GM19397 (cell line): ENCODE results near the gene RRBP1.
"Not testable (repeated sequence)": the region's sequence is repeated elsewhere in the genome, so short reads cannot be mapped to it uniquely, and the experiment has no call there.

Experiments used
- ATAC-seq: cut with Tn5 transposase; IDR thresholded peaks from one replicate; pipeline ENCODE4 v1.9.1; 2021; ENCODE audit warnings: mild to moderate bottlenecking, moderate library complexity; ENCODE audit not compliant: unreplicated experiment

RRBP1 gene

GRCh38 chr20:17664025-17664633 lies 17.9 kb downstream of the RRBP1 start:
- ATAC-seq = no peak

GRCh38 chr20:17663486-17663885 lies 18.6 kb downstream of the RRBP1 start:
- ATAC-seq = no peak

- ATAC-seq = no peak
Observed at GRCh38 chr20:17663040-17663399, 19.0 kb downstream of the RRBP1 start.

- ATAC-seq = no peak
Observed at GRCh38 chr20:17662333-17663039, 19.6 kb downstream of the RRBP1 start.

- no peak for ATAC-seq
Observed at GRCh38 chr20:17661121-17661744, 20.8 kb downstream of the RRBP1 start.

- ATAC-seq = no peak
Observed at GRCh38 chr20:17660667-17661066, 21.4 kb downstream of the RRBP1 start.

- no peak for ATAC-seq
Observed at GRCh38 chr20:17659801-17660200, 22.2 kb downstream of the RRBP1 start.

- ATAC-seq = not testable (repeated sequence)
Observed at GRCh38 chr20:17659344-17659743, 22.7 kb downstream of the RRBP1 start.

- no peak for ATAC-seq
Observed at GRCh38 chr20:17658648-17658993, 23.4 kb downstream of the RRBP1 start.

- ATAC-seq = no peak
Observed at GRCh38 chr20:17657898-17658647, 24.0 kb downstream of the RRBP1 start.

GRCh38 chr20:17657079-17657825 lies 24.8 kb downstream of the RRBP1 start:
- no peak for ATAC-seq

- no peak for ATAC-seq
Observed at GRCh38 chr20:17655865-17656479, 26.1 kb downstream of the RRBP1 start.

- no peak for ATAC-seq
Observed at GRCh38 chr20:17655286-17655651, 26.8 kb downstream of the RRBP1 start.

- ATAC-seq = no peak
Observed at GRCh38 chr20:17654649-17655285, 27.3 kb downstream of the RRBP1 start.

- ATAC-seq = no peak
Observed at GRCh38 chr20:17653835-17654648, 28.0 kb downstream of the RRBP1 start.

- ATAC-seq = no peak
Observed at GRCh38 chr20:17652411-17652810, 29.6 kb downstream of the RRBP1 start.

GRCh38 chr20:17651760-17652388 lies 30.2 kb downstream of the RRBP1 start:
- no peak for ATAC-seq

GRCh38 chr20:17651129-17651759 lies 30.8 kb downstream of the RRBP1 start:
- ATAC-seq = no peak
